PFSK-1 (cell line): ENCODE measurements around the gene HSPG2.

ENCODE experiments used
- POLR2AphosphoS5 ChIP-seq: IDR thresholded peaks from 2 replicates; pipeline ENCODE4 v1.6.1; 2012; ENCODE audit warnings: low read depth, mild to moderate bottlenecking, control low read depth, low read length, moderate library complexity
- REST ChIP-seq, 2 experiments: IDR thresholded peaks; 2 replicates each; pipeline versions ENCODE4 v1.6.1 to v1.8.0; 2011 to 2012; ENCODE audit warnings: low read depth in 2 of 2, low read length in 2 of 2, control low read depth in 1 of 2, inconsistent platforms in 1 of 2, mild to moderate bottlenecking in 1 of 2, moderate library complexity in 1 of 2; ENCODE audit not compliant: insufficient read depth in 1 of 2
- SIN3A ChIP-seq: IDR thresholded peaks from 2 replicates; pipeline ENCODE4 v1.6.1; 2012; ENCODE audit warnings: mild to moderate bottlenecking, low read length, moderate library complexity, borderline replicate concordance; ENCODE audit not compliant: insufficient read depth
- TAF1 ChIP-seq: IDR thresholded peaks from 2 replicates; pipeline ENCODE4 v1.6.1; 2012; ENCODE audit warnings: low read length, control low read depth, borderline replicate concordance; ENCODE audit not compliant: insufficient read depth

GRCh38 chr1:21956720-21957552, 19.8 kb upstream of the HSPG2 start:
- TF ChIP-seq TAF1 (no peak), REST (IDR thresholded peaks at IDR 0.05; ENCODE audit: insufficient read depth in 1 of 2, low read depth in 2 of 2, low read length in 2 of 2) (no peak), POLR2AphosphoS5 (no peak), SIN3A (no peak)
